OCI-LY3 (cell line): ENCODE measurements around the gene POLN.

Experiments used
- EZH2phosphoT487 ChIP-seq: fragments of 200-600 bp; shearing (Covaris generic); IDR thresholded peaks from 2 replicates; pipeline ENCODE4 v1.6.1; 2018; ENCODE audit warnings: antibody characterized with exemption, mixed run types, low read depth
- TF ChIP-seq, protein P1 (sequence below): fragments of 200-600, 300-600 bp; sonication (generic); IDR thresholded peaks from 2 replicates; pipeline ENCODE4 v1.5.1; 2014; ENCODE audit warnings: antibody characterized with exemption, low read length, low read depth

DNA sequence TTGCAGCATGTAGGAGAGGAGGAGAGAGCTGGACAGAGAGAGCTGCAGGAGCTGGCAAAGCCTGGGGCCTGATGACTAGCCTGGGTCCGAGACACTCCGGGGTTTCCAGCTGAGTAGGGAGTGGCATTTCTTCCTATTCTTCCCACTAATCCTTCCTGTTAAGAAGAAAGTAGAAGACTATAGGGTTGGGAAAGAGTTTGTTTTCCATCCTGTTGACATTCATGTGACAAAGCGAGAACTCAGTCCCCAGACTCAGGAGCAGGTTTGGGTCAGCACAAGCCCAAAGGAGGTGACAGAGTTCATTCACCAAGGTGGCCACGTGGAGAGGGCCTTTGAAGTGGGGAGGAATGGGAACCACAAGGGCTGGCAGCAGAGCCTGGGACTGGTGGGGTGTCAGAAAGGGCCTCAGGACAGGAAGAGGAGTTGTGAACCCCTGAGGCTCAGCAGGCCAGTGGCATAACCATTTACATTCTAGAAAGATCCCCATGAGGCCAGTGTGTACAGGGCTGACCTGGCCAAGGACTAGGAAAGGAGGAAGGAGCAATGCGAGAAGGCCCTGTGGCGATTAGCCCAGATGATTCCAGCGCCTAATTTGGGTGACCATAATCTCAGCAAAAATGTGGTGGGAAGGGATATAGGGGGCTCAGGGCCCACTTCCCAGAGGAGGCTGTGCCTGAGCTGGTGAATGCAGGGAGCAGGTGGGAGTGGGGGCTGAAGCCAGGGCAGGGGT, 3.3 kb upstream of the POLN start:
- TF ChIP-seq, protein P1, sequence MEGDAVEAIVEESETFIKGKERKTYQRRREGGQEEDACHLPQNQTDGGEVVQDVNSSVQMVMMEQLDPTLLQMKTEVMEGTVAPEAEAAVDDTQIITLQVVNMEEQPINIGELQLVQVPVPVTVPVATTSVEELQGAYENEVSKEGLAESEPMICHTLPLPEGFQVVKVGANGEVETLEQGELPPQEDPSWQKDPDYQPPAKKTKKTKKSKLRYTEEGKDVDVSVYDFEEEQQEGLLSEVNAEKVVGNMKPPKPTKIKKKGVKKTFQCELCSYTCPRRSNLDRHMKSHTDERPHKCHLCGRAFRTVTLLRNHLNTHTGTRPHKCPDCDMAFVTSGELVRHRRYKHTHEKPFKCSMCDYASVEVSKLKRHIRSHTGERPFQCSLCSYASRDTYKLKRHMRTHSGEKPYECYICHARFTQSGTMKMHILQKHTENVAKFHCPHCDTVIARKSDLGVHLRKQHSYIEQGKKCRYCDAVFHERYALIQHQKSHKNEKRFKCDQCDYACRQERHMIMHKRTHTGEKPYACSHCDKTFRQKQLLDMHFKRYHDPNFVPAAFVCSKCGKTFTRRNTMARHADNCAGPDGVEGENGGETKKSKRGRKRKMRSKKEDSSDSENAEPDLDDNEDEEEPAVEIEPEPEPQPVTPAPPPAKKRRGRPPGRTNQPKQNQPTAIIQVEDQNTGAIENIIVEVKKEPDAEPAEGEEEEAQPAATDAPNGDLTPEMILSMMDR: no peak
- no peak for TF ChIP-seq EZH2phosphoT487
